ENCODE measurements around the gene CFAP141. TPM values are rescaled to one million over a fixed set of nuclear protein-coding genes. Genes with fewer than 3 reads are reported as not detected.
"Not testable (repeated sequence)": the region's sequence is repeated elsewhere in the genome, so short reads cannot be mapped to it uniquely, and the experiment has no call there.

Gene CFAP141
- total RNA-seq, 6 experiments from 2014 or later: not detected

- ATAC-seq (no peak), DNase-seq (no peak)
- intact Hi-C loops (cut with DNase I): no loop called here
- H3K36me3 ChIP-seq: peaks cover 9 to 66% (median 41%) of the 10 kb centered on the region in 4 donors
- peaks cover 0 to 49% (median 20%) of the 10 kb centered on the region in 4 donors for H3K4me1 ChIP-seq
- no peak overlapping the region for H3K4me3 ChIP-seq
- no peak for TF ChIP-seq POLR2A (IDR thresholded peaks at IDR 0.05)
- TF ChIP-seq CTCF (IDR thresholded peaks at IDR 0.05): no peak
- H3K27me3 ChIP-seq: no peaks in the 10 kb centered on the region
- WGBS (ENCODE audit: insufficient coverage, low coverage, low lambda C conversion rate, missing lambda C conversion rate): 81% methylated on average over 3 of the region's 3 CpGs
- H3K9me3 ChIP-seq: no peaks in the 10 kb centered on the region
- peak overlapping the region in 1 of 3 donors; percentile 89 for H3K27ac ChIP-seq
These were observed 33.4 kb upstream of the CFAP141 start for GRCh38 chr1:154239491-154239890.

GRCh38 chr1:154237880-154238506, 31.9 kb upstream of the CFAP141 start:
- Histone ChIP-seq H3K9me3 (no peaks in the 10 kb centered on the region), H3K36me3 (peaks cover 5 to 65% (median 27%) of the 10 kb centered on the region in 4 donors), H3K27ac (peak overlapping the region in 2 of 3 donors; percentile 75 to 89), H3K4me1 (peaks cover 0 to 49% (median 20%) of the 10 kb centered on the region in 4 donors), H3K4me3 (peak overlapping the region in 1 of 3 donors; percentile 30), H3K27me3 (no peaks in the 10 kb centered on the region)
- TF ChIP-seq POLR2A (IDR thresholded peaks at IDR 0.05) (no peak), CTCF (IDR thresholded peaks at IDR 0.05) (no peak)
- ATAC-seq (peak; percentile 44 to 71 (median 61)), DNase-seq (no peak)
- intact Hi-C loops (cut with DNase I): no loop called here
- WGBS (ENCODE audit: insufficient coverage, low coverage, low lambda C conversion rate, missing lambda C conversion rate): 28% methylated on average over 6 of the region's 6 CpGs

- H3K27me3 ChIP-seq: no peaks in the 10 kb centered on the region
- TF ChIP-seq CTCF (IDR thresholded peaks at IDR 0.05): no peak
- intact Hi-C loops (cut with DNase I): no loop called here
- peak overlapping the region in 2 of 3 donors; percentile 75 to 89 for H3K27ac ChIP-seq
- peaks cover 5 to 63% (median 25%) of the 10 kb centered on the region in 4 donors for H3K36me3 ChIP-seq
- peak overlapping the region in 1 of 3 donors; percentile 30 for H3K4me3 ChIP-seq
- WGBS (ENCODE audit: insufficient coverage, low coverage, low lambda C conversion rate, missing lambda C conversion rate): 41% methylated on average over 2 of the region's 2 CpGs
- DNase-seq (no peak), ATAC-seq (peak; percentile 87 to 94 (median 92))
- peaks cover 0 to 49% (median 20%) of the 10 kb centered on the region in 4 donors for H3K4me1 ChIP-seq
- no peaks in the 10 kb centered on the region for H3K9me3 ChIP-seq
These were observed 31.3 kb upstream of the CFAP141 start for GRCh38 chr1:154237435-154237834.

GRCh38 chr1:154236855-154237254, 30.7 kb upstream of the CFAP141 start:
- Histone ChIP-seq H3K4me1 (peaks cover 0 to 49% (median 20%) of the 10 kb centered on the region in 4 donors), H3K27me3 (no peaks in the 10 kb centered on the region), H3K9me3 (no peaks in the 10 kb centered on the region), H3K4me3 (peak overlapping the region in 1 of 3 donors; percentile 6), H3K36me3 (peaks cover 5 to 63% (median 23%) of the 10 kb centered on the region in 4 donors), H3K27ac (peak overlapping the region in 2 of 3 donors; percentile 75 to 89)
- ATAC-seq: peak; percentile 10 to 74 (median 60)
- no peak for DNase-seq
- WGBS (ENCODE audit: insufficient coverage, low coverage, low lambda C conversion rate, missing lambda C conversion rate): 28% methylated on average over 4 of the region's 4 CpGs
- intact Hi-C loops (cut with DNase I): no loop called here
- no peak for TF ChIP-seq CTCF (IDR thresholded peaks at IDR 0.05)
- no peak for TF ChIP-seq POLR2A (IDR thresholded peaks at IDR 0.05)

GRCh38 chr1:154233127-154233526, 27.0 kb upstream of the CFAP141 start:
- intact Hi-C loops (cut with DNase I); H3K27me3 ChIP-seq; DNase-seq; ATAC-seq; H3K9me3 ChIP-seq; H3K4me3 ChIP-seq; H3K27ac ChIP-seq: not testable (repeated sequence)
- Histone ChIP-seq H3K36me3 (peaks cover 0 to 80% (median 28%) of the 10 kb centered on the region in 4 donors), H3K4me1 (peaks cover 0 to 26% (median 11%) of the 10 kb centered on the region in 4 donors)
- 100% methylated on average over 3 of the region's 12 CpGs for WGBS (ENCODE audit: insufficient coverage, low coverage, low lambda C conversion rate, missing lambda C conversion rate)

GRCh38 chr1:154231112-154231511, 25.0 kb upstream of the CFAP141 start:
- H3K4me3 ChIP-seq; H3K27ac ChIP-seq; intact Hi-C loops (cut with DNase I); H3K27me3 ChIP-seq; H3K9me3 ChIP-seq; H3K4me1 ChIP-seq; DNase-seq; ATAC-seq: not testable (repeated sequence)
- WGBS (ENCODE audit: insufficient coverage, low coverage, low lambda C conversion rate, missing lambda C conversion rate): no CpG with 5 or more reads among the region's 3 CpGs
- H3K36me3 ChIP-seq: peaks cover 0 to 94% (median 32%) of the 10 kb centered on the region in 4 donors

All from right lobe of liver (tissue), 6 donors.